GM18861 (cell line): ENCODE measurements around the gene CERS6.
"Not testable (repeated sequence)": the region's sequence is repeated elsewhere in the genome, so short reads cannot be mapped to it uniquely, and the experiment has no call there.

ENCODE experiments used
- ATAC-seq: cut with Tn5 transposase; IDR thresholded peaks from one replicate; pipeline ENCODE4 v1.9.1; 2021; ENCODE audit not compliant: unreplicated experiment

The CERS6 gene

DNA sequence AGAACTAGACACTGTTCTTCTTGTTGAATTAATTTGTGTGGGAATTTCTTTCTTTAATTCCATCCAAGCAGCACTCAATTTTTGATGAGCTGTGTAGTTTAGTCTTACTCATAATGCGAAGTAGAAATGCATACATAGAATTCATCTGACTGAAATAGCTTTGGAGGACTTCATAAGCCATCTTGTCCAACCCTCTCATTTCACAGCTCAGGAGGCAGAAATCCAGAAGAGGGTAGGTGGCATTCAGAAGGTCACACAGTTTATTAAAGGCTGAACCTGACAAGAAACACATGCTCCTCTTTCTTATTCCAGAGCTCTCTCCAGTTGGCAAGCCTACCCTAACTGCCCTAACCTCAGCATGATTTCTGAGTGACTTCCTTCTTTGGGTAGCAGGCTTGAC, 177.1 kb downstream of the CERS6 start:
- no peak for ATAC-seq

DNA sequence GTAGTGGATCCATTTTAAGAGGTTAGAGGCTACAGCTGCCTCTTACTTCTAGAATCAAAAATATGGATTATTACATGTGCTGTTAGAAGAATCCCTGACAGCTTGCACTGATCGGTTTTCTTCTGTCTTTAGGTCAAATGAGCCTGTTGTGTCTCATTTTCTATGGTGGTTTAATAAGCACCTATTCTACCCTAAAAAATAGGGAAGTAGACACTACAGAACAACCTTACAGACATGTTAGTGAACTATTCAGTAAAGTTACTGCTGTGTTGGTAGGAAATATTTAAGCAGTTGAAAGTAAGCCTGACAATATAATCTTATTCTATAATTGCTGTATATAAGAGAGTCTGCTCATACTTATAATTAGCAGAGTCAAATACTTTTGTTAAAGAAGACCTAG, 177.8 kb downstream of the CERS6 start:
- peak; percentile 38 for ATAC-seq

DNA sequence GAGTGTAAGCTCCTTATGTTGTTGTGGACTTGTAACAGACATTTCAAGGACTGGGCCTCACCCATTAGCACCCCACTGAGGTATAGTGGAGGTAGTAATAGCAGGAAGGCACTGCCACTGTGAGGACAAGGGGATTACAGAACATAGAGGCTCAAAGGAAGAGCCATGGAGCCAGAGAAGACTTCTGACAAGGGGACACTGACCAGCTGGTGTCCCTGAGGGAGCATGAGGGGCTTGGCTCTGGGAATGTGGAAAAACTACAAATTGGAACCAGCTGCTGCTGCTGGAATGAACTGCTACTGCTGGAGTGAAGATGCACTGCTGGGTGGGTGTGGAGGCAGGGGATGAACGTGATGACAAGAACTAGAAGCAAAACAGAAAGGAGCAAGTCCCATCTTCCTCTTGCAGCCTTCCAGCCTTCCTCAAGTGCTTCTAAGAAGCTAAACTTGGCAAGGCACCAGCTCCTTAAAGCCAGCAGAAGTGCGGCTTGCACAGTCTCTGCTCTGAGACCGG, 179.0 kb downstream of the CERS6 start:
- ATAC-seq, result no peak

DNA sequence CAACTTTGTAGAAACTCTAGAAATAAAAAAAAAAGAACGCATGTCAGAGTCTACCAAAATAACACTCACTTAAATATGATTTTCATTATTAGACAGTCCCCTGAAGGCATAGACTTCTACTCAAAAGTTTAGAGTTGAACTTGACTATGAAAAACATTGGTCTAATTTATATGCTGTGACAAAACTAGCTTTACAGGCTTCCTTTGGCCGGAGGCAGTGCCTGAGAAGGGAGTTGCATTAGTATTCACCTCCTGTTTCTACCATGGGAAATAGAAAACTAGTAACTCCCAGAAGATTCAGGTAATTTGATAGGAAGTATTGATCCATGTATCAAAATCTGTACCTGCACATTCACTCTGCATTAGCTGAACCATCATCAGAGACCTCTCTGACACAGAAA, 182.9 kb downstream of the CERS6 start:
- no peak for ATAC-seq

DNA sequence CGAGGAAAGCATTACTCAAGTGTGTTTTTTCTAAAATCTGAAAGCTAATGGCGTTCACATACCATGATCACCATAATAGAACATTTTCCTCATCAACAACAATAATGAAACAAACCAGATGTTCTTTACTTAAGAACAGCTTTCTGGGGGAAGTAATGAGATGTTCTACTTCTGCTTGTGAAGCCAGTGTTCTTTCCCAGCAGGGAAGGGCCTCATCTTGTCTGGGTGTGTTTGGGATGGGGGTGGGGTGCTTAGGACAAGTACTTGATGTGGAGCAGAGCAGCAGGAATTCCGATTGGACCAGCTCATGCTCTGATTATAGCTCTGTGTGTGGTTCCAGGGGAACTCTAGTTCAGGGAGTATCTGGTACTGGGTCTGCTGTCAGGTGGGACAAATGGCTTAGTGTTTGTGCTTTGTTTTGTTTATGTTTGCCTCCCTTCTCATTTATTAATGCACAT, 183.4 kb downstream of the CERS6 start:
- ATAC-seq, result no peak

DNA sequence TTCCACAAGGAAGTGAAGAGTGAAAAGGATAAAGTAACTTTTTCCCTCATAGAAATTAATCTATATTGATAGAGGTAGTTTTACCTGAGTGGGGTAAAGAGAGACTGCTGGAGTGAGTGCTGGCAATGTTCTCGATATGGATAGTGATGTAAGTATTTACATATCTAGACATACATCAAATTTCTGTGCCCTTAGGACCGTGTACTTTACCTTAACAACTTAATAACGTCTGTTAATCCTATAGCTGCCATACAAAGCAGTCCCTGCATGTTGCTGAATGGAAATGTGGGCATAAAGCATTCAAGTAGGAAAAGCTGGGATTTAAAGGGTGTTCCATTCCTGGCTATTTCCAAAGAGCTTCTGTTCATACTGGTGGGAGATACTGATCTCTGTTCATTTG, 184.0 kb downstream of the CERS6 start:
- no peak for ATAC-seq

DNA sequence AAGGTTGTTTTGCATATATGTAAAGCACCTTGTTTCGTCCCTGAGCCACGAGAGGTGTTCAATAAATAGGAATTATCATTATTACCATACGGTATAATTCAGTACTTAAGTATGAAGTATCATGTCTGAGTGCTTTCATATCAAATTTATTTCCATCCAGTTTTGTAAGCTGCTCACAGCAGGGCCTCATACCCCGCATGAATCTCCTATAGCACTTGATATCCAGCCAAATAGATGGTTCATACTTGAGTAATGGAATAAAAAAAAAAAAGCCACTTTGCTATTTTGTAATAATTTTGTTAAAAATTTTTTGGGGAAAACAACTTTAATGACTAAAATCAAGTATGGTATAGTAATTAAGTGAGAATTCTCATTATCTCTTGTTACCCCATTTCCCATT, 185.6 kb downstream of the CERS6 start:
- ATAC-seq, result no peak

DNA sequence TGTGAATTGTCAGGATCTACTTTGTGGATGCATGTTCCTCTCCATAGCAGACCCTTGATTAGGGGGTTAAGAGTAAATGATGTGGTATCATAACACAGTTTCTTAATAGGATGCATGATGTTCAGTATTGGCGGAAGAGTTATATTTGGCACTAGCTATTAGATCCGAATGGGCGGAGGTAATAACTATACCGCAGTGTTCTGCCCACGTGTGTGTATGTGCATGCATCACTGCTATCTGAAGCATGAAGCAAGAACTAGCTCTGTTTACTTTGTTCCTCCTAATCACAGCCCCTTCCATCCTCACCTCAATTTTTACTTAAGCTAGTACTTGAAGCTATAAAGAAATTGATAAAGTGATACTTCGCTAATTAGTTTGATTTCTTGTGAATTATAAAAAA, 186.8 kb downstream of the CERS6 start:
- ATAC-seq, result no peak

DNA sequence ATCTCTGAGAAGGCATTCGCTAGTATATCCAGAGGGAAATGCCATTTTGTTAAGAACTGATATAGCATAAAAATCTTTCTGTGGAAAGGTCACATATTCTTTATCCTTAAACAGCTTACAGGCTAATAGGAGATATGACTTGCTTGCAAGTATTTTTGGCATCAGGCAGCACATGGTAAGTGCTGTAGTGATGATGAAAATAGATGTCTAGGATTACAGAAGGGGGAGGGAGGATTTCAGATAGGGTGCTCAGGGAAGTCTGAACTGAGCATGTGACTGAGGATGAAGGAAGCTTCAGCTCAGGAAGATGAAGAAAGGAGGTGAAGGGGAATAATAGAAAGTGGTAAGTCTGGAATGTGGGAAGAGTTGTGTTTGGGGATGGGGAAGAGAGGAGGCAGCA, 187.9 kb downstream of the CERS6 start:
- ATAC-seq, result no peak

DNA sequence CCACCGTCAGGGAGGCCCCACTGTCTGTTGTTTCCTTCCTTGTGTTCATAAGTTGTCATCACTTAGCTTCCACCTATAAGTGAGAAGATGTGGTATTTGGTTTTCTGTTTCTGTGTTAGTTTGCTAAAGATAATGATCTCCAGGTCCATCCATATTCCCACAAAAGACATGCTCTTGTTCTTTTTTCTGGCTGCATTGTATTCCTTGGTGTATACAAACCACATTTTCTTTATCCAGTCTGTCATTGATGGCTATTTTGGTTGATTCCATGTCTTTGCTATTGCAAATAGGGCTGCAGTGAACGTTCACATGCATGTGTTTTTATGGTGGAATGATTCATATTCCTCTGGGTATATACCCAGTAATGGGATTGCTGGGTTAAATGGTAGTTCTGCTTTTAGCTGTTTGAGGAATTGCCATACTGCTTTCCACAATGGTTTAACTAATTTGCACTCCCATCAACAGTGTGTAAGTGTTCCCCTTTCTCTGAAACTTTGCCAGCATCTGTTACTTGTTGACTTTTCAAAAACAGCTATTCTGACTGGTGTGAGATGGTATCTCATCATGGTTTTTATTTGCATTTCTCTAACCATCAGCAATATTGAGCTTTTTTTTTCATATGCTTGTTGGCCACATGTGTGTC, 189.7 kb downstream of the CERS6 start:
- no peak for ATAC-seq

DNA sequence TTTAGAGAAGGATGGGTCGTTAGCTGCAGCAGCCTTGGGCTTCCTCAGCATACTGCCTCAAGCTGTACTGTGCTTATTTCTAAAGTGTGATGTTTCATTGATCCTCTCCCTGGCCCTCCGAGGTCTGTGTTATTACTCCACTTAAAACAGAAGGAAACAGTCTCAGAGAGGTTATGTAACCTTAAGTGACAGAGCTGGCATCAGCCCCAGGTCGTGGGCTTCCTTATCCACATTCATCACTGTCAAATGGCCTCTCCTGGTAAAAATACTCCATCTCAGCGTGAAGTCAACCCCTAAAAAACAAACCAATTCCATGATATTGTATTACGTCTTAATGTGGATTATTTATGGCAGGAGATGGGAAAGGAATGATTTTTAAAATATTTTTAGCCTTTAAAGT, 193.0 kb downstream of the CERS6 start:
- no peak for ATAC-seq

DNA sequence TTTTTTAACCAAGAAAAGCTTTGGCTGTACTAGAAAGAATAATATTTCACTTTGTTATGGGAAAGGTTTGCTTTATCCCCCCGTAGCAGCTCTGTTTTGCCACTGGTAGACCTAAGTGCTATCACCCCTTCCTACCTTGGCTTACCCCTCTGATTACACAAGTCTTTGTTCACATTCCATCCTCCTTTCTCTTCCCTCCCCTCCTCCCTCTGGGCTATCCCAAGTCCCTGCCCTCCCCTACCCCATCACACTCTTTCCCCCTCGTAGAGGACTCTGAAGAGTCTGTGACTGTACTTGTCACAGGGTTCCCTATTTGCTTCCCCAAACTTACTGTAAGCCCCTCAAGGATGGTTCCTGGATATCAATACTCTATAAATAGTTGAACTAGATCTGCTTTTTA, 193.5 kb downstream of the CERS6 start:
- ATAC-seq, result no peak

DNA sequence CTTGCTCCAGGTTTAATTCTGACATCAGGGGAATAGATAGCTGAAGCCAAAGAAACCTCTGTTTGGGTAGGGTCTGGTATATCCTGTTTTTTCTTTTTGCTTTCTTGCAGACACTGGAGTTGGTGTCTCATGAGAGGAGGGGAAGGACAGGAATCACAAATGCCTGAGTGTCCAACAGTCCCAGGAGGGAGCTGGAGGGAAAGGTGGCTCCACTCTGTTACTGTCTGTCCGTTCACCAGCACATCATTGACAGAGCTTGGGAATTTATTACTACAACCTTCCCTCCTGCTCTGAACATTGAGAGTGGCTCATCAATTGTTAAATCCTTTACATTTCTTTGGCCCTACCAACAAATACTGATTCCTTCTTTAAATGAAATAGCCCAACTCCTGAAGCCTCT, 194.1 kb downstream of the CERS6 start:
- no peak for ATAC-seq

DNA sequence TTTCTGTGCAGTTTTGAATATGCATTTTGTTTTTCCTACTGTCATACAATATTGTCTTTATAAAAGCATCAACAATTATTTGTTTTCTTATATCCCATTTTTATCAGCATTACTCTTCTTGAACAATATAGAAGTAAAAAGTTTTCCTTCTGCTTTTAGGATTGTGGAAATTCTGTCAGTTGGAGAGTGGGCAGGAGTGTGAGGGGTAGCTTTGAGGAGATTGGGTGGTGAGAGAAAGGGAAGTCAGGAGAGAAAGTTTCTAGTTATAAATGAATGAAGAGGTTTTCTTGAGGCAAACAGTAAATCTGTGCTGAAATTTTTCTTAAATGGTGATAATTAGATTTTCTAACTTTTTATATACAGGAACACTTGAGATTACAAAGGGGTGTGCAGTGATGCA, 194.7 kb downstream of the CERS6 start:
- no peak for ATAC-seq

DNA sequence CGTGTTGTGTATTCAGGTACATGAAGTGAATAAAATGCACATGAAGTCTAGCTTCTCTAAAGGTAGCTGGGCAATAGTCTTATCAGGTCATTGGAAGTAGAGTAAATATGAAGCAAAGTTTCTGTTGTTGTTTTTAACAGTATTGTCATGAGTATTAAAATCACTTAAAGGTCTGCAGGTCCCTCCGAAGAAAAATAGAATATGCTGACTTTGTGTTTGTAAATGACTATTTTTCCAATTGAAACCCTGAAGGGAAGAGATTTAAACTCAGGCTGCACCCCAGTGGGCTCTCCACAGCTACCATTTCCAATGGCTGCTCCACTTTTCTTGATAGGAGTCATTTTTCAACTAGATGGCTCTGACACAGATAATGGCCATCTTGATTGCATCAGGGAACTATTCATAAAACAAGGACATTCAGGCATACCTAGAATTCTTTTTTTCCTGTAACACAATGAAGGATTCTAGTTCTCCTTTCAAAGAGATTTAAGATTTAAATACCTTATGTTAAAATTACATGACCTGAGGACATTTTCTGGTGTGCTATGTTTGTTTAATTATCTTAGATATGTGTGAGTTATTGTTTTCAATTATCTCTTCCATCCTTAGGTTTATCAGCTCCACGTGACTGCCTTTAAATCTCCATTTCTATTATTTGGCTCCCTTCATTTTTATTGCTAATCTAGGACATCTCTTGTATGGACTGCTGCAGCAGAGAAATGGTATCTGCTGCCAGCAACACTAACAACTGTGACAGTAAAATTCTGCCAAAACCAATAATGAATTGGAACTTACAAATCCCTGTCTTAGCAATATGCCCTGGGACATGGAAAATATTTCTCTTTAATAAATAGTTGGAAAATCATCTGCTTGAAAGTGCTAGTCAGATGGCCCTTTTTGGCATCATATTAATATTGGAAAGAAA, 197.2 kb downstream of the CERS6 start:
- no peak for ATAC-seq

DNA sequence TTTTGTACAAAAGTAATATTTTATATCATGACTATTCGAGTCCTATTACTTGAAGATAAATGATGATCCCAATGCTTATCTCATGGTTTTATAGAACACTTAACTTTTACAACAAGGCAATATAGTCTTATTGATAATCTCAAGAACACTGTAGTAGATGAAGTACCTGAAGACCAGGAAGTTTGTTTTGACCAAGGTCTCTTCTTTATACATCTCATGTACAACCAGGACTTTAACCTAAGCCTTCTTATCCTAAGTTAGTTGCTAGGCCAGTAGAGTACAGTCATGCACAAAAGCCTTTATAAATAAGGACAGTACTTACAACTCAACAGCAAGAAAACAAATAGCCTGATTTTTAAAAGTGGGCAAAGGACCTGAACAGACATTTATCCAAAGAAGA, 198.6 kb downstream of the CERS6 start:
- no peak for ATAC-seq

DNA sequence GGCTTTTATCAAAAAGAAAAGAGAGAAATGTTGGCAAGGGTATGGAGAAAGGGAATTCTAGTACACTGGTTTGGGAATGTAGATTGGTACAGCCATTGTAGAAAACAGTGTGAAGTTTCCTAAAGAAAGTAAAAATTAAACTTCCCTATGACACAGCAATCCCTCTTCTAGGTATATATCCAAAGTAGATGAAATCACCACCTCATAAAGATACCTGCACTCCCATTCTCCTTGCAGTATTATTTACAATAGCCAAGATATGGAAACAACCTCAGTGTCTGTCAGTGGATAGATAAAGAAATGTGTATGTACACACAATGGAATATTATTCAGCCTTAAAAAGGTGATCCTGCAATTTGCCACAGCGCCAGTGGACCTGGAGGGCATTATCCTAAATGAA, 199.1 kb downstream of the CERS6 start:
- no peak for ATAC-seq

DNA sequence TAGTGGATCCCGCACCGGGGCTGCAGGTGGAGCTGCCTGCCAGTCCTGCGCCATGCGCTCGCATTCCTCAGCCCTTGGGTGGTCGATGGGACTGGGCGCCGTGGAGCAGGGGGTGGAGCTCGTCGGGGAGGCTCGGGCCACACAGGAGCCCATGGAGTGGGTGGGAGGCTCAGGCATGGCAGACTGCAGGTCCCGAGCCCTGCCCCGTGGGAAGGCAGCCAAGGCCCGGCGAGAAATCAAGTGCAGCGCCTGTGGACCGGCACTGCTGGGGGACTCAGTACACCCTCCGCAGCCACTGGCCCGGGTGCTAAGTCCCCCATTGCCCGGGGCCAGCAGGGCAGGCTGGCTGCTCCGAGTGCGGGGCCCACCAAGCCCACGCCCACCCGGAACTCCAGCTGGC, 201.3 kb downstream of the CERS6 start:
- not testable (repeated sequence) for ATAC-seq

DNA sequence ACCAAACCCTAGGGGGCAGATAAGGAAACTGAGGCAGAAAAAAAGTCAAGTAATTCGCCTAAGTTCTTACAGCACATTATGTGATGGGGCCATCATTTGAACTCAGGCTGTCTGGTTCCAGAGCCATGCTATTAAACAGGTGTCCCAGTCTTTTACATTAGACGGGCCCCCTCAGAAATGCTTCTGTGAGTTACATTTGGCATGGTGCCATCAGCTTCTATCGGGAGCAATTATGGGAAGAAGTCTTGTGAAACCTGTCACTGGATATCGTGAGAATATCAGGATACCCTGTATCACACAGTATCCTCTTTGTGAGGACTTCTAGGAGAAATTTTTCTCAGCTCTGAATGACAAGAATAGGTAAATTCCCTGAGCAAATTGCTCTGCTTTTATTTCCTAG, 202.6 kb downstream of the CERS6 start:
- ATAC-seq, result no peak

DNA sequence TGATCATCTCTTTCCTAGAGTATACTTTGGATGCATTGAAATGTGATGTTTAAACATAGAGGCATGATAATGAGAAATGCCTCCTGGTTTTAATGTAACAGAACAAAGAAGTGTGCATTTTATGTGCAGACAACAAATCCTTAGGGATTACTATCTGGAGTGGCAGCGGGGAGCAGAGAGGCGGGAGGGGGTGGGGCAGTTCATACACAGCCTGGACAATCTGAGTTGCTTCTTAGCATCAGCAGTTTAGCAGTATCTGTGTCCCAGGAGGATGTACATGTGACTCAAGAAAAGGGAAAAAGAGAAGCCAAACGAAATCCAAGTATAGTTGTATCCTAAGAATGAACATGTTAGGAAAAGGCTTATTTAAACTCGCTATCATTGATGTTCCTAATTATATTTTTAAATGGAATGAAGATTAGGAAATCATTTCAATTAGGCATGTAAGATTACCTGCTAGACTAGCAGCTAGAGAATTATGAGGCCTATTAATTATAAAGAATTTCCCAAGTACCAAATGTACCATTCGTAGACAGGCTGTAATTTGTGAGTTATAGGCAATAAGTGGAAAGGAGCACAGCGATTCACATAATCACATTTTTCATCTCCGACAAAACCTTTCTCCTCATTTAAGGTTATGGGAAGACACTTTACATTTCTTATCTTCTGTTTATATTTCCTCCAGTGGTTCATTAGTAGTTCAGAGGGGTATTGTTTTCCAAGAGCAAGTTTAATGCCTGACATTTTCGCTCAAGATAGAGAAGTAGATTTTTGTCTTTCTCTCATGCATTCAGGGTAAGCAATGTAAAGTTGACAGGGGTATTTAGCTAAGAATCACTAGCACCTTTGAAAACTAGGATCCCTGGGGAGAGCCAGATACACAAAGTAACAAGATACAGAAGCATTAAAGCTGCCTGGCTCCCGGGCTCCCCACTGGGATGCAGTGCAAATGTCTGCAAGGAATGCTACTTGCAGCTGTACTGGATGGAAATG, 205.1 kb downstream of the CERS6 start:
- ATAC-seq, result no peak

DNA sequence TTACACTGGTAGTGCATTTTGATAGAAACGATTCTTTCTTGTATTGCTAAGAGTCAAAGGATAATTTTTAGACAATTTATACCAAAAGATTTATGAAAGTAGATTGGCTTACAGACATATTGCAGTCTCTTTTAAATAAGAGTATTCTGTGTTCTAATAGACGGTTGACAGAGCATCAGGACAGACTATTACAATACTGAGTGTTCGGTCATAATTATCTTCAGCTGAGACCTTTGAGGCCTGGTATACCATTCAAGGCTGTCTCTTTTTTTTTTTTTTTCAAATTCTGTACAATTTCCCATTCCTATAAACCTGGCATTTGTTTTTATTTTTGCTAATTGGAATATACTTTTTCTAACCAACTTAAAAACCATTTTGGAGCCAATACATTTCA, 205.8 kb downstream of the CERS6 start:
- no peak for ATAC-seq
